HCT116 (cell line): ENCODE measurements around the gene ONECUT3. TPM values are rescaled to one million over a fixed set of nuclear protein-coding genes. Genes with fewer than 3 reads are reported as not detected.

Experiments
- ATAC-seq: fragments of 200-7000 bp; cut with Tn5 transposase; 2 replicates; pipeline ENCODE4 v1.9.1; 2020; ENCODE audit warnings: mild to moderate bottlenecking, moderate library complexity
- BruUV-seq: library from RNA; stranded (reverse); fragments of 400-500 nt; replicated peaks from 2 replicates; lab custom pipeline; 2021; lab: Mats Ljungman, UMichigan
- CTCF ChIA-PET: fragments of 300-600 bp; sonication (Branson Sonifier 250); formaldehyde crosslinking; loops from one replicate; lab custom pipeline; 2021; ENCODE audit warnings: antibody characterized with exemption; lab: Charles Lee
- POLR2A ChIA-PET: fragments of 300-600, 350-600 bp; sonication (Branson Sonifier 250); formaldehyde crosslinking; loops from one replicate; lab custom pipeline; 2021; ENCODE audit warnings: antibody characterized with exemption; lab: Charles Lee
- RAD21 ChIA-PET, 2 experiments: fragments of 300-600 bp; sonication (Branson Sonifier 250); formaldehyde crosslinking; loops; one replicate each; lab custom pipeline; 2023; ENCODE audit warnings: low total read pairs in 2 of 2; ENCODE audit not compliant: uncharacterized antibody in 2 of 2, unreplicated experiment in 2 of 2, low non-redundant PET in 1 of 2; lab: Charles Lee
- DNase-seq: peaks from one replicate; pipeline ENCODE4 v3.0.0-alpha.2; 2010; ENCODE audit warnings: low read depth, low spot score
- H2AFZ ChIP-seq: fragments of 200-600 bp; shearing (Covaris generic), sonication (generic); 2 replicates; pipeline ENCODE4 v1.6.1; 2017; ENCODE audit warnings: low read depth, mixed run types, mixed read lengths, antibody characterized with exemption, low read length; ENCODE audit not compliant: poor library complexity, severe bottlenecking
- H3K27ac ChIP-seq: 2 replicates; pipeline ENCODE4 v1.5.1; 2012; ENCODE audit warnings: low read depth, low read length
- H3K27me3 ChIP-seq: fragments of 200-600 bp; sonication (generic); 2 replicates; pipeline ENCODE4 v1.6.1; 2016; ENCODE audit warnings: mixed run types, low read length, mixed read lengths; ENCODE audit not compliant: insufficient read depth
- H3K36me3 ChIP-seq, 2 experiments: fragments of 200-500 bp in 1 of 2; fragments of 200-600 bp in 1 of 2; sonication (Bioruptor generic) in 1 of 2; sonication (generic) in 1 of 2; 2 replicates each; pipeline versions ENCODE4 v1.5.1 to v1.6.1; 2014 to 2016; ENCODE audit warnings: low read length in 2 of 2, inconsistent platforms in 1 of 2, mixed read lengths in 1 of 2, mixed run types in 1 of 2; ENCODE audit not compliant: insufficient read depth in 2 of 2, control insufficient read depth in 1 of 2
- H3K4me1 ChIP-seq, 2 experiments: fragments of 200-600 bp in 1 of 2; sonication (generic) in 1 of 2; 2 replicates each; pipeline versions ENCODE4 v1.5.1 to v1.6.1; 2012 to 2017; ENCODE audit warnings: low read length in 2 of 2, inconsistent platforms in 1 of 2, mild to moderate bottlenecking in 1 of 2, mixed read lengths in 1 of 2, mixed run types in 1 of 2, moderate library complexity in 1 of 2; ENCODE audit not compliant: insufficient read depth in 2 of 2, control insufficient read depth in 1 of 2
- H3K4me2 ChIP-seq: fragments of 200-600 bp; sonication (generic); 2 replicates; pipeline ENCODE4 v1.6.1; 2017; ENCODE audit warnings: mixed run types, low read length, mixed read lengths
- H3K4me3 ChIP-seq, 2 experiments: fragments of 200-600 bp in 1 of 2; sonication (generic) in 1 of 2; replicated peaks in 1 of 2; 2 replicates each; pipeline ENCODE4 v1.5.1; 2011 to 2016; ENCODE audit warnings: low read length in 2 of 2, control low read depth in 1 of 2, low read depth in 1 of 2, mild to moderate bottlenecking in 1 of 2, mixed read lengths in 1 of 2, mixed run types in 1 of 2
- H3K79me2 ChIP-seq: fragments of 200-600 bp; sonication (generic); 2 replicates; pipeline ENCODE4 v1.6.1; 2017; ENCODE audit warnings: mild to moderate bottlenecking, mixed run types, low read length, moderate library complexity, mixed read lengths; ENCODE audit not compliant: insufficient read depth
- H3K9ac ChIP-seq: fragments of 200-600 bp; sonication (generic); 2 replicates; pipeline ENCODE4 v1.6.1; 2016; ENCODE audit warnings: low read length, mixed read lengths
- H3K9me2 ChIP-seq: fragments of 200-600 bp; sonication (generic), shearing (Covaris generic); 2 replicates; pipeline ENCODE4 v1.6.1; 2017; ENCODE audit warnings: mixed run types, mild to moderate bottlenecking, moderate library complexity; ENCODE audit not compliant: insufficient read depth
- H3K9me3 ChIP-seq, 2 experiments: fragments of 200-500 bp in 1 of 2; fragments of 200-600 bp in 1 of 2; sonication (Bioruptor generic) in 1 of 2; sonication (generic) in 1 of 2; 2 replicates each; pipeline ENCODE4 v1.6.1; 2014 to 2017; ENCODE audit warnings: low read length in 2 of 2, mixed read lengths in 2 of 2, inconsistent platforms in 1 of 2, low read depth in 1 of 2, mild to moderate bottlenecking in 1 of 2, mixed run types in 1 of 2, moderate library complexity in 1 of 2; ENCODE audit not compliant: control insufficient read depth in 1 of 2, insufficient read depth in 1 of 2
- H4K20me1 ChIP-seq: fragments of 200-600 bp; sonication (generic), shearing (Covaris generic); 2 replicates; pipeline ENCODE4 v1.6.1; 2017; ENCODE audit warnings: mixed run types, mild to moderate bottlenecking, moderate library complexity; ENCODE audit not compliant: insufficient read depth
- CBX3 ChIP-seq: IDR thresholded peaks from 2 replicates; pipeline ENCODE4 v1.6.1; 2012; ENCODE audit warnings: low read depth
- CEBPB ChIP-seq: IDR thresholded peaks from 2 replicates; pipeline ENCODE4 v1.6.1; 2012; ENCODE audit warnings: low read depth
- ELF1 ChIP-seq: IDR thresholded peaks from 2 replicates; pipeline ENCODE4 v1.6.1; 2012; ENCODE audit warnings: low read depth, borderline replicate concordance
- EZH2 ChIP-seq: fragments of 200-600 bp; sonication (generic); IDR thresholded peaks from 2 replicates; pipeline ENCODE4 v1.6.1; 2017; ENCODE audit warnings: antibody characterized with exemption, mixed run types
- EZH2phosphoT487 ChIP-seq: fragments of 200-600 bp; IDR thresholded peaks from 2 replicates; pipeline ENCODE4 v1.6.1; 2018; ENCODE audit warnings: antibody characterized with exemption, borderline replicate concordance
- FOSL1 ChIP-seq: IDR thresholded peaks from 2 replicates; pipeline ENCODE4 v1.6.1; 2012; ENCODE audit warnings: low read depth
- POLR2A ChIP-seq: IDR thresholded peaks from 2 replicates; pipeline ENCODE4 v1.7.0; 2011; ENCODE audit warnings: borderline replicate concordance; ENCODE audit not compliant: insufficient read depth, insufficient read length; ENCODE audit errors: extremely low read depth
- POLR2AphosphoS5 ChIP-seq: IDR thresholded peaks from 2 replicates; pipeline ENCODE4 v1.6.1; 2011; ENCODE audit warnings: mild to moderate bottlenecking, low read depth, low read length, moderate library complexity
- RAD21 ChIP-seq: IDR thresholded peaks from 2 replicates; pipeline ENCODE4 v1.6.1; 2012; ENCODE audit warnings: low read depth, mild to moderate bottlenecking
- SP1 ChIP-seq: IDR thresholded peaks from 2 replicates; pipeline ENCODE4 v1.6.1; 2012; ENCODE audit warnings: low read depth
- SRF ChIP-seq: IDR thresholded peaks from 2 replicates; pipeline ENCODE4 v1.6.1; 2012; ENCODE audit warnings: low read depth
- intact Hi-C: fragments of 100-400 bp; cut with micrococcal nuclease; formaldehyde crosslinking; loops from 2 replicates; pipeline ENCODE4 v1.10.0; 2022
- total RNA-seq: library from RNA; stranded (reverse); gene quantifications from one replicate; pipeline ENCODE4 v1.2.1, GENCODE V29; 2021; ENCODE audit not compliant: unreplicated experiment
- TF ChIP-seq, protein P1 (sequence below): IDR thresholded peaks from 2 replicates; pipeline ENCODE4 v1.6.1; 2011; ENCODE audit warnings: mild to moderate bottlenecking, low read length, moderate library complexity; ENCODE audit not compliant: insufficient replicate concordance; ENCODE audit errors: extremely low read depth

Gene ONECUT3
- total RNA-seq, 1 experiment from 2014 or later = 22.1 TPM

DNA sequence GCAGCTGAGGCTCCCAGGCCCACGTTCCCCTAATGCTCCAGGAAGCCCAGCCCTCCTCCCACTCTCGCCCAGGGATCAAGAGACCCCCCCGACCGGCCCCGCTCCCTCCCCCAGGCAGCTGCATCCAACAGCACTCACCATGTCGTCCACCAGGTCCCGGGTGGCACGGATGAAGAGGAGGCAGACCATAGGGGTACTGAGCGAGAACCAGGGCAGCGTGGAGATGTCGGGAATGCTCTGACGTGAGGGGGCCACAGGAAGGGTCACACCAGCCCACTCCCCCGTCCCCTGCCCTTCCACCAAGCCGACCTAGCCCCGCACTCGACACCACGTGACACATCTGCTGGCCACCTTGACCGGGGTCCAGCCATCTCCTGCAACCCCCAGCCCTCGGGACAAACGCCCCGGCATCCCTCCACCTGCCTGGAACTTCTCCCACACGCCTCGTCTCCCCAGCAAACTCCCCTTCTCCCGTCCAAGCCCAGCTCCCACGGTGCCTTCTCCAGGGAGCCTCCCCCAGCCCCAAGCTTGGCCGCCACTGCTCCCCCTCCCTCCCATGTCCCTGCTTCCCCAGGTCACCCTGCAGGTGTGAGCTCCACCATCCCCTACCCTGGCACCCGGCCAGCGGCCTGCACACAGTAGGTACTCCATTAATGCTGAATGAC, 53.9 kb downstream of the ONECUT3 start:
- Histone ChIP-seq H3K4me1 (peaks cover 12 to 21% of the 10 kb centered on the region in 2 experiments), H3K9me2 (no peaks in the 10 kb centered on the region), H3K4me3 (no peak overlapping the region), H3K9ac (no peak overlapping the region), H3K4me2 (no peak overlapping the region), H3K27me3 (no peaks in the 10 kb centered on the region), H3K79me2 (no peaks in the 10 kb centered on the region), H4K20me1 (no peaks in the 10 kb centered on the region), H3K36me3 (no peaks in the 10 kb centered on the region; a peak in 1 of 4 replicates), H3K9me3 (no peaks in the 10 kb centered on the region), H2AFZ (no peak overlapping the region), H3K27ac (no peak overlapping the region)
- ATAC-seq (no peak), DNase-seq (no peak)
- no TSS peak for BruUV-seq
- ChIA-PET RAD21 (no interaction called here), CTCF (no interaction called here), POLR2A (no interaction called here)
- intact Hi-C loops = no loop called here
- TF ChIP-seq, protein P1, sequence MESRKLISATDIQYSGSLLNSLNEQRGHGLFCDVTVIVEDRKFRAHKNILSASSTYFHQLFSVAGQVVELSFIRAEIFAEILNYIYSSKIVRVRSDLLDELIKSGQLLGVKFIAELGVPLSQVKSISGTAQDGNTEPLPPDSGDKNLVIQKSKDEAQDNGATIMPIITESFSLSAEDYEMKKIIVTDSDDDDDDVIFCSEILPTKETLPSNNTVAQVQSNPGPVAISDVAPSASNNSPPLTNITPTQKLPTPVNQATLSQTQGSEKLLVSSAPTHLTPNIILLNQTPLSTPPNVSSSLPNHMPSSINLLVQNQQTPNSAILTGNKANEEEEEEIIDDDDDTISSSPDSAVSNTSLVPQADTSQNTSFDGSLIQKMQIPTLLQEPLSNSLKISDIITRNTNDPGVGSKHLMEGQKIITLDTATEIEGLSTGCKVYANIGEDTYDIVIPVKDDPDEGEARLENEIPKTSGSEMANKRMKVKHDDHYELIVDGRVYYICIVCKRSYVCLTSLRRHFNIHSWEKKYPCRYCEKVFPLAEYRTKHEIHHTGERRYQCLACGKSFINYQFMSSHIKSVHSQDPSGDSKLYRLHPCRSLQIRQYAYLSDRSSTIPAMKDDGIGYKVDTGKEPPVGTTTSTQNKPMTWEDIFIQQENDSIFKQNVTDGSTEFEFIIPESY = no peak
- TF ChIP-seq, all 23 proteins: peak for 0

DNA sequence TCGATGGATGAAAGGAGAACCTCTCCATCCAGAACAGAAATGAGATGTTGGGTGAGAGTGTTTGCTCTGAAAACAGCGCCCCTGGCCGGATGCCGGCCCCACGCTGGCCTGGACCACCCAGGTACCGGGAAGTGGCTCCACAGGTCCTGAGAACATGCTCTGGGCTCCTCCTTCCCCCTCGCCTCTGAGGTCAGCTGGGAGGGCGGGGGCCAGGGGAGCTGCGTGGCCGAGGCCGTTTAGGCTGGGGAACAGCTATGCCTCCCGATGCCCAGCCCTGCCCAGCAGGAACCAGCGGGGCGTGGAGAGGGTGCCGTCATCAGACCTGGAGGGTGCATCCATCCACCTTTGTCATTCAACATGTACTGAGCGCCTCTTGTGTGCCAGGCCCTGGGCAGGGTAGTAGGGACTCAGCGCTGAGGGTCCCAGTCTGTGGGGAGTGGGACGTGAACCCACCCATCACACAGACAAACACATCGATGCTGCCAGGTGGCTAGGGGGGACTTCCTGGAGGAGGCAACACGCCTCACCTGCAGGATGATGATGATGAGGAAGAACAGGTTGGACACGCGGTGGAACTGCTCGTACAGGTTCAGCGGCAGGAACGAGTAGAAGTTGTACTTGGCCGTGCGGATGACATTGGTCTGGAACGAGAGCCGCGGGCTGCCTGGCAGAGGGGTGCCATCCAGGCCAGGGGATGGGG, 54.5 kb downstream of the ONECUT3 start:
- DNase-seq (no peak), ATAC-seq (no peak)
- no peak overlapping the region for H3K4me2 ChIP-seq
- no peak overlapping the region for H3K4me3 ChIP-seq
- ChIA-PET POLR2A (no interaction called here), CTCF (no interaction called here), RAD21 (no interaction called here)
- intact Hi-C loops = no loop called here
- no peak overlapping the region for H3K9ac ChIP-seq
- H3K27me3 ChIP-seq = no peaks in the 10 kb centered on the region
- no peaks in the 10 kb centered on the region for H3K9me3 ChIP-seq
- no peaks in the 10 kb centered on the region for H3K79me2 ChIP-seq
- no peak overlapping the region for H3K27ac ChIP-seq
- H3K36me3 ChIP-seq = no peaks in the 10 kb centered on the region; a peak in 1 of 4 replicates
- no peak overlapping the region for H2AFZ ChIP-seq
- peaks cover 12 to 27% of the 10 kb centered on the region in 2 experiments for H3K4me1 ChIP-seq
- BruUV-seq = no TSS peak
- no peaks in the 10 kb centered on the region for H3K9me2 ChIP-seq
- no peaks in the 10 kb centered on the region for H4K20me1 ChIP-seq
- TF ChIP-seq EZH2phosphoT487 = no peak
- no peak for TF ChIP-seq POLR2AphosphoS5
- TF ChIP-seq SP1 = no peak
- no peak for TF ChIP-seq ELF1
- TF ChIP-seq CEBPB = no peak
- no peak for TF ChIP-seq SRF
- no peak for TF ChIP-seq POLR2A
- no peak for TF ChIP-seq FOSL1
- TF ChIP-seq EZH2 = no peak
- no peak for TF ChIP-seq CBX3
- TF ChIP-seq, protein P1 = no peak
- TF ChIP-seq RAD21 = no peak
